Neural progenitor cell (in vitro differentiated cells): Measurements from ENCODE around the gene GLB1L2. TPM values are rescaled to one million over a fixed set of nuclear protein-coding genes. Genes with fewer than 3 reads are reported as not detected.
"Not testable (repeated sequence)": the region's sequence is repeated elsewhere in the genome, so short reads cannot be mapped to it uniquely, and the experiment has no call there.

Source experiments
- DNase-seq: peaks from one replicate; pipeline ENCODE4 v3.0.0-alpha.2; 2016; ENCODE audit warnings: low spot score
- H2AFZ ChIP-seq: fragments of 200-600 bp; sonication (generic); replicated peaks from 2 replicates; pipeline ENCODE4 v1.6.1; 2016; ENCODE audit warnings: antibody characterized with exemption
- H3F3A ChIP-seq: fragments of 200-600 bp; sonication (generic); 2 replicates; pipeline ENCODE4 v1.6.1; 2016; ENCODE audit warnings: antibody characterized with exemption, low read depth
- H3K27ac ChIP-seq: fragments of 200-600 bp; sonication (generic); 2 replicates; pipeline ENCODE4 v1.5.1; 2016; ENCODE audit warnings: mild to moderate bottlenecking
- H3K27me3 ChIP-seq: fragments of 200-600 bp; sonication (generic); 2 replicates; pipeline ENCODE4 v1.6.1; 2016; ENCODE audit warnings: mild to moderate bottlenecking, moderate library complexity
- H3K36me3 ChIP-seq: fragments of 200-600 bp; sonication (generic); 2 replicates; pipeline ENCODE4 v1.5.1; 2016
- H3K4me1 ChIP-seq: fragments of 200-600 bp; sonication (generic); 2 replicates; pipeline ENCODE4 v1.6.1; 2016; ENCODE audit warnings: mixed run types
- H3K4me2 ChIP-seq: fragments of 200-600 bp; sonication (generic); 2 replicates; pipeline ENCODE4 v1.6.1; 2016
- H3K4me3 ChIP-seq: fragments of 200-600 bp; sonication (generic); 2 replicates; pipeline ENCODE4 v1.5.1; 2016
- H3K79me2 ChIP-seq: fragments of 200-600 bp; sonication (generic); 2 replicates; pipeline ENCODE4 v1.6.1; 2016; ENCODE audit warnings: low read depth
- H3K9ac ChIP-seq: fragments of 200-600 bp; sonication (generic); 2 replicates; pipeline ENCODE4 v1.6.1; 2016
- H3K9me3 ChIP-seq: fragments of 200-600 bp; sonication (generic); 2 replicates; pipeline ENCODE4 v1.5.1; 2016; ENCODE audit warnings: low read depth
- H4K20me1 ChIP-seq: fragments of 200-600 bp; sonication (generic); 2 replicates; pipeline ENCODE4 v1.6.1; 2016; ENCODE audit warnings: low read depth
- H3K27ac Mint-ChIP-seq: 3 replicates; pipeline ENCODE4 v1.8.0; 2021; ENCODE audit warnings: mixed read lengths
- H3K27me3 Mint-ChIP-seq: 2 replicates; pipeline ENCODE4 v1.8.0; 2022; ENCODE audit warnings: low read depth, mild to moderate bottlenecking, inconsistent platforms, moderate library complexity, mixed read lengths; ENCODE audit not compliant: insufficient read depth
- H3K36me3 Mint-ChIP-seq: 3 replicates; pipeline ENCODE4 v1.8.0; 2021; ENCODE audit warnings: mixed read lengths
- H3K4me1 Mint-ChIP-seq: 3 replicates; pipeline ENCODE4 v1.8.0; 2021; ENCODE audit warnings: mixed read lengths
- H3K4me3 Mint-ChIP-seq: 3 replicates; pipeline ENCODE4 v1.8.0; 2021; ENCODE audit warnings: mild to moderate bottlenecking, moderate library complexity, mixed read lengths
- H3K9me3 Mint-ChIP-seq: 3 replicates; pipeline ENCODE4 v1.8.0; 2020; ENCODE audit warnings: mixed read lengths
- EZH2 ChIP-seq: fragments of 200-600 bp; sonication (generic); IDR thresholded peaks from 2 replicates; pipeline ENCODE4 v1.6.1; 2017; ENCODE audit warnings: antibody characterized with exemption, mild to moderate bottlenecking, moderate library complexity
- EZH2phosphoT487 ChIP-seq: fragments of 200-600 bp; sonication (generic); IDR thresholded peaks from 2 replicates; pipeline ENCODE4 v1.6.1; 2017; ENCODE audit warnings: antibody characterized with exemption
- total RNA-seq: library from RNA; depleted of rRNA; stranded (reverse); fragments of >200 nt; gene quantifications from 2 replicates; pipeline ENCODE4 v1.2.3, GENCODE V29; 2015; ENCODE audit warnings: low replicate concordance
- TF ChIP-seq, protein P1 (sequence below): fragments of 200-600 bp; sonication (generic); IDR thresholded peaks from 2 replicates; pipeline ENCODE4 v1.5.1; 2017; ENCODE audit warnings: antibody characterized with exemption, mild to moderate bottlenecking

The GLB1L2 gene
- total RNA-seq, 1 donor from 2014 or later: 2.0 TPM

DNA sequence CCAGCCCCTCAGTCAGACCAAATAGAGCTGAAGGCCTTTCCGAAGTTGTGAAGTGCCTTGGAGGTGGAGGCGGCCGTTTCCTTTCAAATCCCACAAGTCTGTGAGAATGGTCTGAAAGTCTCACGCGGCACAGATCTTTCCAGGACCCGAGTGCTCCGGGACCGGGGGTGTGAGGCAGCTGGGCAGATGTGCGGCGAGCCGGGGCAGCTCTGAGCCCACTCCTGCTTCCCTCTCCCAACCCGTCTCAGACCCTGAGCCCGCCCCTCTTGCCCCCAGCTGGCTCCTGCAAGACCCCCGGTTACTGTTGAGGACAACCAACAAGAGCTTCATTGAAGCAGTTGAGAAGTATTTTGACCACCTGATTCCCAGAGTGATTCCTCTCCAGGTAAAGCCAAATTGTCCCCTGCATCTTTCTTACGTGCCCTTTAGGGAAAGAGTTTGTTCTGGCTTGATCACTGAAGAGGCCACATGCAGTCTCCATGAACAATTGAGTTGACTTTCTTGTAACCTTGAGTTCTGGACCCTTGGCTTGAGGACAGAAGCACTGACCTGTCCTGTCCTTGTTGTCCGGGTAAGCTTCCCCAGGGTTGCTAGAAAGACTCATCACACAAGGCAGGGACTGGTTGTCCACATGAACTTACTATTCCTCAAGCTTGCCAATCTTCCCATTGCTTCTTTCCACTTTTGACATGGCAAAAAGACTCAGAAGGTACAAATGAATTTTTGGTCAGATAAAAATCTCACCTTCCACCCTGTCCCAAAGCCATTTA lies 48.1 kb upstream of the GLB1L2 start:
- no peak overlapping the region for H2AFZ ChIP-seq
- H3K36me3 Mint-ChIP-seq: peaks cover 1% of the 10 kb centered on the region
- no peaks in the 10 kb centered on the region for H3K9me3 Mint-ChIP-seq
- H3K9ac ChIP-seq: no peak overlapping the region
- H4K20me1 ChIP-seq: no peaks in the 10 kb centered on the region
- H3K4me1 Mint-ChIP-seq: peaks cover 5% of the 10 kb centered on the region
- no peaks in the 10 kb centered on the region for H3K4me1 ChIP-seq
- no peaks in the 10 kb centered on the region for H3K9me3 ChIP-seq
- H3K4me3 Mint-ChIP-seq: no peak overlapping the region
- no peaks in the 10 kb centered on the region for H3F3A ChIP-seq
- TF ChIP-seq, protein P1, sequence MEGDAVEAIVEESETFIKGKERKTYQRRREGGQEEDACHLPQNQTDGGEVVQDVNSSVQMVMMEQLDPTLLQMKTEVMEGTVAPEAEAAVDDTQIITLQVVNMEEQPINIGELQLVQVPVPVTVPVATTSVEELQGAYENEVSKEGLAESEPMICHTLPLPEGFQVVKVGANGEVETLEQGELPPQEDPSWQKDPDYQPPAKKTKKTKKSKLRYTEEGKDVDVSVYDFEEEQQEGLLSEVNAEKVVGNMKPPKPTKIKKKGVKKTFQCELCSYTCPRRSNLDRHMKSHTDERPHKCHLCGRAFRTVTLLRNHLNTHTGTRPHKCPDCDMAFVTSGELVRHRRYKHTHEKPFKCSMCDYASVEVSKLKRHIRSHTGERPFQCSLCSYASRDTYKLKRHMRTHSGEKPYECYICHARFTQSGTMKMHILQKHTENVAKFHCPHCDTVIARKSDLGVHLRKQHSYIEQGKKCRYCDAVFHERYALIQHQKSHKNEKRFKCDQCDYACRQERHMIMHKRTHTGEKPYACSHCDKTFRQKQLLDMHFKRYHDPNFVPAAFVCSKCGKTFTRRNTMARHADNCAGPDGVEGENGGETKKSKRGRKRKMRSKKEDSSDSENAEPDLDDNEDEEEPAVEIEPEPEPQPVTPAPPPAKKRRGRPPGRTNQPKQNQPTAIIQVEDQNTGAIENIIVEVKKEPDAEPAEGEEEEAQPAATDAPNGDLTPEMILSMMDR: no peak
- TF ChIP-seq EZH2phosphoT487: no peak
- TF ChIP-seq EZH2: no peak
- no peak overlapping the region for H3K27ac Mint-ChIP-seq
- H3K4me3 ChIP-seq: no peak overlapping the region
- peaks cover 4% of the 10 kb centered on the region for H3K27me3 ChIP-seq
- DNase-seq: no peak
- H3K36me3 ChIP-seq: no peaks in the 10 kb centered on the region
- peaks cover 19% of the 10 kb centered on the region for H3K27me3 Mint-ChIP-seq
- H3K27ac ChIP-seq: no peak overlapping the region
- H3K79me2 ChIP-seq: no peaks in the 10 kb centered on the region
- H3K4me2 ChIP-seq: no peak overlapping the region

DNA sequence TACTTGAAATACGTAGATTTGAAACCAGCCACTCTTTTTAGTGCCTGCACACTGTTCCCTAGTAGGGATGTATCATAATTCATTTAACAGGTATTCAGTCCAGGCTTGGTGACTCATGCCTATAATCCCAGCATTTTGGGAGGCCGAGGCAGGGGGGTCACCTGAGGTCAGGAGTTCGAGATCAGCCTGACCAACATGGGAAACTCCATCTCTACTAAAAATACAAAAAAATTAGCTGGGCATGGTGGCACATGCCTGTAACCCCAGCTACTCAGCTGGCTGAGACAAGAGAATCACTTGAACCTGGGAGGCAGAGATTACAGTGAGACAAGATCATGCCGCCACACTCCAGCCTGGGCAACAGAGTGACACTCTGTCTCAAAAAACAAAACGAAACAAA lies 47.4 kb upstream of the GLB1L2 start:
- not testable (repeated sequence) for H3K9me3 Mint-ChIP-seq, H3K4me2 ChIP-seq, H3K36me3 Mint-ChIP-seq, H3K4me1 ChIP-seq, H3K27ac Mint-ChIP-seq, H3F3A ChIP-seq, H3K4me3 Mint-ChIP-seq, H3K9me3 ChIP-seq, DNase-seq, H3K27ac ChIP-seq, H3K27me3 ChIP-seq, H3K4me3 ChIP-seq, H3K9ac ChIP-seq, H4K20me1 ChIP-seq, H3K36me3 ChIP-seq, H3K79me2 ChIP-seq, H2AFZ ChIP-seq
- Mint-ChIP-seq H3K27me3 (peaks cover 17% of the 10 kb centered on the region), H3K4me1 (peaks cover 11% of the 10 kb centered on the region)

DNA sequence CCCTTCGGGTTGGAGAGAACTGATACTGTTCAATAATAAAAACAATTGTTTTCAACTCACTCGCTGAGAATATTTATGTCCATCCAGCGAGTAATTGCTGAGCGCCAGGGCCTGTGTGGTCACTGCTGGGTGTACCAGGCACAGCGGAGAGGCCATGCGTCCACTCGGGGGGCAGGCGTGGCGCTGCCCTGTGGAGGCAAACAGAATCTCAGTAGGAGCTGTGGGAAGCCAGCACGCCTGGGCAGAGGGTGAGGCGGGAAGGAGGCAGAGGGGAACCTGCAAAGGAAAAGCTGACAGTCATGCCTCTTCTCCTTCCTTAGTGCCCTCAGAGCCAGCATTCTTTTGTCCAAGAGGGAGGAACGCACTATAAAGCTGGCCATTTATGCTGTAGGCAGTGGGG lies 44.2 kb upstream of the GLB1L2 start:
- Histone ChIP-seq H4K20me1 (no peaks in the 10 kb centered on the region), H3F3A (no peaks in the 10 kb centered on the region), H3K27ac (no peak overlapping the region), H3K4me3 (no peak overlapping the region), H2AFZ (no peak overlapping the region), H3K79me2 (no peaks in the 10 kb centered on the region), H3K36me3 (no peaks in the 10 kb centered on the region), H3K27me3 (no peaks in the 10 kb centered on the region), H3K4me2 (no peak overlapping the region), H3K4me1 (no peaks in the 10 kb centered on the region), H3K9me3 (no peaks in the 10 kb centered on the region), H3K9ac (no peak overlapping the region)
- peaks cover 21% of the 10 kb centered on the region for H3K4me1 Mint-ChIP-seq
- no peak overlapping the region for H3K27ac Mint-ChIP-seq
- H3K27me3 Mint-ChIP-seq: peaks cover 15% of the 10 kb centered on the region
- H3K4me3 Mint-ChIP-seq: no peak overlapping the region
- no peaks in the 10 kb centered on the region for H3K36me3 Mint-ChIP-seq
- DNase-seq: no peak
- TF ChIP-seq EZH2phosphoT487 (no peak), EZH2 (no peak)
- TF ChIP-seq, protein P1: no peak
- H3K9me3 Mint-ChIP-seq: no peaks in the 10 kb centered on the region

DNA sequence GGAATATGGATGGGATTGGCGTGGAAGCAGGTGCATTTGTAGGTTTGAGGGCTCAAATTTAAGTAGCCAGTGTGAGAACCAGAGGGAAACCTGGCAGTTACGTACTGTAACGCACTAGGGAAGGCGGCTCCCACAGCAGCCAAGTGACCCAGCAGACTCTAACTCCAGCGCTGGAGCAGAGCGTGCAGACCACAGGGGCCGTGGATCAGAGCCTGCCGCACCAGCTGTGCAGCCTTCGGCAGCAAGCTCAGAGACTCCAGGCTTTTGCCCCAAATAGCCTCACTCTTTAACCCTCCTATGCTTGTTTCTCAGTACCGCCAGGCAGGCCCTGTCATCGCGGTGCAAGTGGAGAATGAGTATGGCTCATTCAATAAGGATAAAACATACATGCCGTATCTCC lies 43.3 kb upstream of the GLB1L2 start:
- H3K4me1 ChIP-seq: no peaks in the 10 kb centered on the region
- no peaks in the 10 kb centered on the region for H4K20me1 ChIP-seq
- TF ChIP-seq EZH2phosphoT487 (no peak), EZH2 (no peak)
- TF ChIP-seq, protein P1: no peak
- Mint-ChIP-seq H3K4me3 (no peak overlapping the region), H3K27me3 (peaks cover 15% of the 10 kb centered on the region), H3K4me1 (peaks cover 21% of the 10 kb centered on the region), H3K9me3 (no peaks in the 10 kb centered on the region), H3K36me3 (no peaks in the 10 kb centered on the region), H3K27ac (no peak overlapping the region)
- no peaks in the 10 kb centered on the region for H3K9me3 ChIP-seq
- no peak overlapping the region for H3K4me2 ChIP-seq
- H3K9ac ChIP-seq: no peak overlapping the region
- no peaks in the 10 kb centered on the region for H3K36me3 ChIP-seq
- H3F3A ChIP-seq: no peaks in the 10 kb centered on the region
- H2AFZ ChIP-seq: no peak overlapping the region
- H3K79me2 ChIP-seq: no peaks in the 10 kb centered on the region
- H3K27me3 ChIP-seq: no peaks in the 10 kb centered on the region
- DNase-seq: no peak
- no peak overlapping the region for H3K27ac ChIP-seq
- H3K4me3 ChIP-seq: no peak overlapping the region
